Stimulated activated CD8-positive, alpha-beta memory T cell treated with anti-CD3 and anti-CD28 coated beads, Interleukin-12 subunit alpha, Interleukin-12 subunit beta, amount 100 ng/mL, for 24 hours (primary cell): Measurements from ENCODE around the gene GYS2.
"Not testable (repeated sequence)": the region's sequence is repeated elsewhere in the genome, so short reads cannot be mapped to it uniquely, and the experiment has no call there.

Experiments
- DNase-seq: peaks from one replicate; pipeline ENCODE4 v3.0.0-alpha.2; 2020; ENCODE audit errors: extremely low read depth

Gene GYS2

GRCh38 chr12:21602774-21603173, 1.9 kb downstream of the GYS2 start:
- no peak for DNase-seq

DNA sequence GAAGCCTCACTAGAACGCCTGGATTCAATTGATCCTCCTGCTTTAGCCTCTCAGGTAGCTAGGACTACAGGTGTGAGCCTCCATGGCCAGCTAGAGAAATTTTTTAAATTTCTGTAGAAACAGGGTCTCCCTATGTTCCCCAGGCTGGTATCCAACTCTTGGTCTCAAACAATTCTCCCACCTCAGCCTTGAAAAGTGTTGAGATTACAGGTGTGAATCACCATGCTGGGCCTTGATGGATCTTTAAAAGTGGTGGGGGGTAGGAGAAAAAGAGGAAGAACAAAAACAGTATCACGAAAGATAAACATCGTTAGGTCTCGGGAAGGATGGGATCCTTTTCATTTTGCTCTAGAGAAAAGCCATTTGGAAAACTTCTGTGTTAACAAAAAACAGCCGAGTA, 4.5 kb downstream of the GYS2 start:
- no peak for DNase-seq

GRCh38 chr12:21599143-21599999, 5.3 kb downstream of the GYS2 start:
- DNase-seq, result no peak

- no peak for DNase-seq
These were observed 6.0 kb downstream of the GYS2 start for GRCh38 chr12:21598651-21599050.

DNA sequence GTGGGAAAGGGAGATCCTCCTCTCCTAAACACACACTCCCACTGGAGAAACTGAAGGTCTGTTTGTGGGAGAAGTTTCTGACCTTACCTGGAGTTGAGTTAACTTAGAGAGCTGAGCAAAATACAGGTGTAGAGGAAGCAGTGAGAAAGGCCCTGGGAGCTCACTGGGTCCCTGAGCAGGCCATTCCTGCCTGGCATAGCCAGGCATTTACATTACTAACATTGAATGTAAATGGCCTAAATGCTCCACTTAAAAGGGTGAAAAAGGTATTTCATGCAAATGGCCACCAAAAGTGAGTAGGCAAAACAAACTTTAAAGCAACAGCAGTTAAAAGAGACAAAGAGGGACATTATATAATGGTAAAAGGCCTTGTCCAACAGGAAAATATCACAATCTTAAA, 9.3 kb downstream of the GYS2 start:
- not testable (repeated sequence) for DNase-seq

DNA sequence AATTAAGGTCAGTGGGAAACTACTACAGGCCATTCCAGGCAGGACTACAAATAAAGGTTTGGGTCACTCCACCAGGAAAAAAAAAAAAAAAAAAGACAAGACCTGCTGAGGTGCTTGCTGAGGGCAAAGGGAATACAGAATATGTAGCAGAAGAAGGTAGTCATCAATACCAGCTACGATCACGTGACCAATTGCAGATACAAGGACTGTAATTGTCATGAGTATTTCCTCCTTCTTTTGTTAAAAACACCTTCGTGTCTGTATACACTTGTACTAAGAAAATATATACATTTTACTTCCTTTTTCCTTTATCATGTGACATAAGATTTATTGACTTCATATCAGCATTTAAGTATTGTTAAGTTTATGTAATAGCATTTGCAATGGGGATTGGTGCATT, 19.2 kb downstream of the GYS2 start:
- DNase-seq, result no peak

- not testable (repeated sequence) for DNase-seq
These were observed 20.1 kb downstream of the GYS2 start for GRCh38 chr12:21584403-21585182.

GRCh38 chr12:21583587-21583986, 21.1 kb downstream of the GYS2 start:
- DNase-seq, result no peak

- no peak for DNase-seq
These were observed 23.7 kb downstream of the GYS2 start for GRCh38 chr12:21580748-21581516.

- DNase-seq, result no peak
These were observed 27.1 kb downstream of the GYS2 start for GRCh38 chr12:21577516-21577915.

GRCh38 chr12:21576431-21576830, 28.2 kb downstream of the GYS2 start:
- no peak for DNase-seq

GRCh38 chr12:21573733-21574358, 30.8 kb downstream of the GYS2 start:
- DNase-seq, result no peak

DNA sequence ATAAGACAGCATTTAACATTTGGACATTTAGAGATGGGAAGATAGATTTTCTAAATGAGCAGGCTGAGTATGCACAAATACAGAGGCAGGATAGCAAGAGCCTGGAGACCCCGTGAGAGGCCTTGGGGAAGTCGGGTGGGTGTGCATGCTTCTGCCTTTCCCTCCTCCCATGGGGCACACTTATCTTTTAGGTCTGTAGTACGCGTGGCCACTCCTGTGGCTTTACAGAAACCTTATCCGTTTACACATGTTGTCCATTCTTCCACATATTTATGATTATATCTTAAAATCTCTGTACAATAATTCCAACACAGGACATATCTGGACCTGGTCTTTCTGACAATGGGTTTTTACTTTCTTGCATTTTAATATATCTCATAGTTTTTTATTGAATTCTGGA, 33.6 kb downstream of the GYS2 start:
- DNase-seq, result no peak

DNA sequence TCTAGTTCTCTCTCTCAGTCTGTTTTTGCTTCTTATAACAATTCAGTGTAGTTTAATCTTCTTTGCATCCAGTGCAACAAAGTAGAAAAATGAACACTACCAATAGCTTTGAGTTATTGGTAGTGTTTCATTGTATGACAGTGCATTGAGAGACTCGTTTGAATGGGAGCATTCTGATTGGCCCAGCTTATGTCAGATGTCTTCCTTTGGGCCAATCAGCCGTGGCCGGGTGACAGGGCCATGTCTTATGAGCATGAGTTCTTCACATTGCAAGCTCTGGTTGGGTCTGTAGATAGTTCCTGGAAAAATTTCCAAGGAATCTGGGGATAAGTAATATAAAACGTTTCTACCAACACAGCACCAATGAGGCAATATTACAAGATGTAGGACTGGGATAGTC, 36.5 kb downstream of the GYS2 start:
- no peak for DNase-seq

DNA sequence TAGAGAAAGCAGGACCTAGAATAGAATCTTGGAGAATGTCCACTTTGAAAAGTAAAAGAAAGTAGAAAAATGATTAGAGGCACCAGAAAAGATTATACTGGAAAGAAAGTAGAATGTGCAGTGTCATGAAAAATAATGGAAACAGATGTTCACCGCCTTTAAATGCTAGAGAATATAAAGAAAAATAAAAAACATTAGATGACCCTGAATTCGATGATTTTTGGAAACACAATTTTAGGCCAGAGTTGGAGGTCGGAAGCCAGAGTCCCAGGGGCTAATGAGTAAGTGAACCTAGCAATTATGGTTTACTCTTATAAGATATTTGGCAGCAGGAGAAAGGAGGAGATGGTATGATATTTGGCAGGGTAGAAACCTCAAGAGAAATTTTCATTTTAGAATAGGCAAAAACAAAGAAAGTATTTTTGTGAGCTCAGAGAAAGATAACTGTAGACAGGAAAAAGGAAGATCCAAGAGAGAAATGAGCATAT, 37.7 kb downstream of the GYS2 start:
- DNase-seq, result no peak

- DNase-seq, result no peak
These were observed 38.3 kb downstream of the GYS2 start for GRCh38 chr12:21566223-21566906.

GRCh38 chr12:21562859-21563258, 41.8 kb downstream of the GYS2 start:
- no peak for DNase-seq

- no peak for DNase-seq
These were observed 43.5 kb downstream of the GYS2 start for GRCh38 chr12:21561158-21561557.

DNA sequence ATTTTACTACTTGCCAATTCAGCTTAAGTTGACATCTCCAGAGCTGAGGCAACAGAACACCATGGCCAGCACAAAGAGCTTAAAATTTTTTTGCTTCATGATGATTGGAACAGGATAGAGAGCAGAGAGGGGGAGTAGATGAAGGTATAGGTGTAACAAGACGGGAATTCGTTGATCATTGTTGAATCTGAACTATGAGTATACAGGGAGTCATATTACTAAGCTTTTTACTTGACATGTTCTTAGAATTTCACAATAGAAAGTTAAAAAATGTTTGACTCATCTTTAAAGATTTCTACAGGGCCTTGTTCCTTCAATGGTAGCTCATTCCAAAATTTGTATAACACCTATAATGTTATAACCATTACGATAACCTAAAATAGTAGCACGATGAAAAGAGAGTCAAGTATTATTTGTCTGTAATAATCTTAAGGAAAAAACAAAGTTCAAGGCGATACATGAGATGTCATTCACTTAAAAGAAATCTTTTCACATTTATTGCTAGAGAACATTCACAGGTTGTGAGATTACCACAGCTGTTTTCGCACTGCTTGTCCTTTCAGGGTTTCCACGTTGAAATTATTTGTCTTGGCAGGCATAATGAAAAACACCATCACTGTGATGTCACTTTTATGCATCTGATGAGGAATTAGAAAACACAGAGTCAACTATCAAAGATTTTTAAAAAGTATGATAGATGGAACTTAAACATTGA, 44.6 kb downstream of the GYS2 start:
- no peak for DNase-seq

DNA sequence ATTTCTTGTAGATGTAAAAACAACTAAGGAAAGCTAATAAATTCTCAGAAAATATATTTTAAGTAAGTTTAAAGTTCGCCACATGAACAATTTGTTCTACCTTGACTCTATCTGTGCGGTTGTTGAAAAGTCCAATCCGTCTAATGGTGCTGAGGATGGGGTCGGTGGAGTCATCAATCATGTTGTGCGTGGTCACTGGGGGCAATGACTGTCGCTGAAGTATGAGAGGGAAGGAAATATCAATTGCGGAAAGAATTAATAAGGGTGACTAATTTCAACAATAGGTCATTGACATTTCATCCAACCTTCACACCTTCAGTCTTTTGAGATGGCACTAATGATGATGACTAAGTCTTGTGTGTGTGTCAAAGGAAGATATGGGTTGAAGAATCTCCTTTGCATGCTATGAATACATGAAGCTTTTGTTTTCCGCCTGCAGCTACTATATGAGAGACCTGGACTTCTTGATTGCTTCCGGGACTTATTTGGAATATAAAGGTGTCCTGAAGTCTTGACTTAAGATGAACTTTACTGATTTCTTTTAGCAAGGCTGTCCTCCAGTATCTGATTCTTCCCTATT, 46.5 kb downstream of the GYS2 start:
- no peak for DNase-seq
